CD14-positive monocyte (primary cell): ENCODE data around the gene CENPP. TPM values are rescaled to one million over a fixed set of nuclear protein-coding genes. Genes with fewer than 3 reads are reported as not detected.

Source experiments
- DNase-seq, 3 donors: peaks; one replicate each; pipeline ENCODE4 v3.0.0-alpha.2; 2011 to 2022
- H2AFZ ChIP-seq: 2 replicates; pipeline ENCODE4 v1.6.0; 2012; ENCODE audit warnings: mild to moderate bottlenecking, low read depth, low read length, inconsistent platforms; ENCODE audit not compliant: insufficient read depth, poor library complexity, severe bottlenecking
- H3K27ac ChIP-seq, 2 donors: 1 replicate in 1 of 2; 2 replicates in 1 of 2; pipeline ENCODE4 v1.5.1; 2012 to 2013; ENCODE audit warnings: low read length in 2 of 2, control low read depth in 1 of 2, inconsistent platforms in 1 of 2, low read depth in 1 of 2, mild to moderate bottlenecking in 1 of 2
- H3K27me3 ChIP-seq, 2 donors: one replicate each; pipeline versions ENCODE4 v1.6.0 to v1.6.1; 2011 to 2013; ENCODE audit warnings: low read length in 2 of 2; ENCODE audit not compliant: control insufficient read depth in 2 of 2, insufficient read depth in 2 of 2
- H3K36me3 ChIP-seq, 2 donors: replicated peaks in 1 of 2; 1 replicate in 1 of 2; 2 replicates in 1 of 2; pipeline versions ENCODE4 v1.5.1 to v1.6.1; 2012 to 2013; ENCODE audit warnings: low read length in 2 of 2, control low read depth in 1 of 2, inconsistent platforms in 1 of 2, mild to moderate bottlenecking in 1 of 2; ENCODE audit not compliant: insufficient read depth in 2 of 2, control insufficient read depth in 1 of 2
- H3K4me1 ChIP-seq, 2 donors: 1 replicate in 1 of 2; 2 replicates in 1 of 2; pipeline versions ENCODE4 v1.5.1 to v1.6.1; 2012 to 2013; ENCODE audit warnings: low read length in 2 of 2, control low read depth in 1 of 2, inconsistent platforms in 1 of 2, mild to moderate bottlenecking in 1 of 2, moderate library complexity in 1 of 2; ENCODE audit not compliant: insufficient read depth in 2 of 2, control insufficient read depth in 1 of 2
- H3K4me2 ChIP-seq: replicated peaks from 2 replicates; pipeline ENCODE3; 2012; ENCODE audit warnings: low read length, moderate library complexity, mild to moderate bottlenecking; ENCODE audit not compliant: poor library complexity, severe bottlenecking; ENCODE audit errors: extremely low read depth
- H3K4me3 ChIP-seq, 3 experiments: fragments of 200-600 bp in 1 of 3; sonication (generic) in 1 of 3; replicated peaks in 1 of 3; 1 replicate in 2 of 3; 2 replicates in 1 of 3; pipeline ENCODE4 v1.5.1; 2011 to 2013; ENCODE audit warnings: low read length in 3 of 3, mild to moderate bottlenecking in 3 of 3, control low read depth in 2 of 3, low read depth in 2 of 3, inconsistent platforms in 1 of 3, moderate library complexity in 1 of 3
- H3K79me2 ChIP-seq: 2 replicates; pipeline ENCODE4 v1.6.0; 2012; ENCODE audit warnings: mild to moderate bottlenecking, control low read depth, inconsistent platforms, low read length, moderate library complexity; ENCODE audit not compliant: insufficient read depth
- H3K9ac ChIP-seq: 2 replicates; pipeline ENCODE4 v1.6.0; 2017; ENCODE audit warnings: low read length, mild to moderate bottlenecking; ENCODE audit not compliant: insufficient read depth, poor library complexity, severe bottlenecking
- H3K9me3 ChIP-seq, 2 donors: replicated peaks in 1 of 2; 1 replicate in 1 of 2; 2 replicates in 1 of 2; pipeline versions ENCODE4 v1.5.1 to v1.6.1; 2012 to 2013; ENCODE audit warnings: low read length in 2 of 2, control low read depth in 1 of 2; ENCODE audit not compliant: control insufficient read depth in 1 of 2, insufficient read depth in 1 of 2
- H4K20me1 ChIP-seq: 2 replicates; pipeline ENCODE4 v1.6.0; 2012; ENCODE audit warnings: mild to moderate bottlenecking, low read length, control low read depth, moderate library complexity; ENCODE audit not compliant: insufficient read depth
- H3K27ac Mint-ChIP-seq, 7 donors: one replicate each; pipeline ENCODE4 v1.8.0; 2020; ENCODE audit warnings: mild to moderate bottlenecking in 7 of 7, mixed read lengths in 7 of 7, moderate library complexity in 6 of 7, inconsistent platforms in 2 of 7
- H3K27me3 Mint-ChIP-seq, 3 donors: one replicate each; pipeline ENCODE4 v1.8.0; 2021 to 2022; ENCODE audit warnings: low read depth in 3 of 3, mild to moderate bottlenecking in 3 of 3, mixed read lengths in 3 of 3, moderate library complexity in 3 of 3, inconsistent platforms in 1 of 3
- H3K36me3 Mint-ChIP-seq, 2 donors: one replicate each; pipeline ENCODE4 v1.8.0; 2020; ENCODE audit warnings: mixed read lengths in 2 of 2, inconsistent platforms in 1 of 2, mild to moderate bottlenecking in 1 of 2
- H3K4me1 Mint-ChIP-seq: one replicate; pipeline ENCODE4 v1.8.0; 2020; ENCODE audit warnings: mild to moderate bottlenecking, mixed read lengths
- H3K4me3 Mint-ChIP-seq, 2 donors: one replicate each; pipeline ENCODE4 v1.8.0; 2020; ENCODE audit warnings: mild to moderate bottlenecking in 2 of 2, mixed read lengths in 2 of 2, moderate library complexity in 1 of 2
- H3K9me3 Mint-ChIP-seq, 7 donors: one replicate each; pipeline ENCODE4 v1.8.0; 2020 to 2022; ENCODE audit warnings: mixed read lengths in 7 of 7, mild to moderate bottlenecking in 6 of 7, moderate library complexity in 6 of 7, inconsistent platforms in 2 of 7
- WGBS: methylation state at CpG from one replicate; pipeline ENCODE4 v1.1.5; 2013; ENCODE audit warnings: missing lambda C conversion rate; ENCODE audit not compliant: insufficient coverage; 5-methylcytosine and 5-hydroxymethylcytosine counted together
- intact Hi-C, 2 donors: fragments of 100-400 bp; cut with micrococcal nuclease; formaldehyde crosslinking; loops; one replicate each; pipeline versions ENCODE4 v1.15.0 to v1.15.1; 2023
- polyA plus RNA-seq, 3 donors: library from polyadenylated mRNA; depleted of rRNA in 1 of 3; unstranded in 2 of 3; stranded (reverse) in 1 of 3; fragments of 300-500 nt in 2 of 3; fragments of >200 nt in 1 of 3; fragmentation: Illumina TruSeq in 2 of 3; gene quantifications; 1 replicate in 2 of 3; 2 replicates in 1 of 3; pipeline ENCODE4 v1.2.3, GENCODE V29; 2012 to 2021
- TF ChIP-seq, protein P1 (sequence below): fragments of 200-600 bp; IDR thresholded peaks from one replicate; pipeline ENCODE4 v1.8.0; 2022; ENCODE audit warnings: antibody characterized with exemption, mild to moderate bottlenecking

The CENPP gene
- polyA plus RNA-seq, 3 donors: 0.50 to 1.1 (median 1.1) TPM

DNA sequence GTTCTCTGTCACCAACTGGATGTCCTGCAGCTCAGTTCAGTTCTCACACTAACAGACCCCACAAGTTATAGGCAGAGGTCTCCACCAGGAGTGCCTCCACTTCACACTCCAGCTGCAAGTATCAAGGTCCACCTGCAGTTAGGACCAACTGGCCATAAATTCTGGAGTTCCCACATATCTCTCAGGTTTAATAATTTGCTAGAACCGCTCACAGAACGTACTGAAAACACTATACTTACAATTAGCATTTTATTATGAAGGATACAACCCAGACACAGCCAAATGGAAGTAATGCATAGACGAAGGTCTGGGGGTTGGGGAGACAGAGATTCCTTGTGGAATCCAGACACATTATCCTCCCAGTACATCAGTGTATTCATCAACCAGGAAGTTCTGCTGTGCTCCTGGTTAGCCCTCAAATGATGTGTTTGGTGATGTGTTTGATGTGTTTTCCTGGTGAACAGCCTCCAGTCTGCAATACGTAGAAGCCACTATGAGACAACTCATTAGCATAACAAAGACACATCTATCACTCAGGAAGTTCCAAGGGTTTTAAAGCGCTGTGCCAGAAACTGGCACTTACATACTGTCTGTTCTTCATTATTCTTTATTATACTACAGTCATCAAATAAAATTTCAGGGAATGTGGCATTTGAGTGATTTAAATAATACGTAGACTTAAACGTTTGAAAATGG is 53.3 kb downstream of the CENPP start:
- H3K4me2 ChIP-seq: no peak overlapping the region
- no peaks in the 10 kb centered on the region for H3K79me2 ChIP-seq
- H2AFZ ChIP-seq: no peak overlapping the region
- Mint-ChIP-seq H3K27ac (no peak overlapping the region), H3K36me3 (peaks cover 8 to 16% of the 10 kb centered on the region in 2 donors), H3K9me3 (peaks cover 3 to 18% (median 8%) of the 10 kb centered on the region in 7 donors), H3K27me3 (peaks cover 0 to 1% (median 0%) of the 10 kb centered on the region in 3 donors), H3K4me1 (no peaks in the 10 kb centered on the region), H3K4me3 (no peak overlapping the region)
- TF ChIP-seq, protein P1, sequence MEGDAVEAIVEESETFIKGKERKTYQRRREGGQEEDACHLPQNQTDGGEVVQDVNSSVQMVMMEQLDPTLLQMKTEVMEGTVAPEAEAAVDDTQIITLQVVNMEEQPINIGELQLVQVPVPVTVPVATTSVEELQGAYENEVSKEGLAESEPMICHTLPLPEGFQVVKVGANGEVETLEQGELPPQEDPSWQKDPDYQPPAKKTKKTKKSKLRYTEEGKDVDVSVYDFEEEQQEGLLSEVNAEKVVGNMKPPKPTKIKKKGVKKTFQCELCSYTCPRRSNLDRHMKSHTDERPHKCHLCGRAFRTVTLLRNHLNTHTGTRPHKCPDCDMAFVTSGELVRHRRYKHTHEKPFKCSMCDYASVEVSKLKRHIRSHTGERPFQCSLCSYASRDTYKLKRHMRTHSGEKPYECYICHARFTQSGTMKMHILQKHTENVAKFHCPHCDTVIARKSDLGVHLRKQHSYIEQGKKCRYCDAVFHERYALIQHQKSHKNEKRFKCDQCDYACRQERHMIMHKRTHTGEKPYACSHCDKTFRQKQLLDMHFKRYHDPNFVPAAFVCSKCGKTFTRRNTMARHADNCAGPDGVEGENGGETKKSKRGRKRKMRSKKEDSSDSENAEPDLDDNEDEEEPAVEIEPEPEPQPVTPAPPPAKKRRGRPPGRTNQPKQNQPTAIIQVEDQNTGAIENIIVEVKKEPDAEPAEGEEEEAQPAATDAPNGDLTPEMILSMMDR: no peak
- no CpG with 5 or more reads among the region's 7 CpGs for WGBS
- H3K36me3 ChIP-seq: no peaks in the 10 kb centered on the region
- no peak overlapping the region for H3K27ac ChIP-seq
- H3K4me3 ChIP-seq: no peak overlapping the region
- H3K9me3 ChIP-seq: peaks cover 0 to 7% of the 10 kb centered on the region in 2 donors
- no peaks in the 10 kb centered on the region for H3K27me3 ChIP-seq
- no peak for DNase-seq
- no peaks in the 10 kb centered on the region for H3K4me1 ChIP-seq
- intact Hi-C loops: no loop called here
- no peaks in the 10 kb centered on the region for H4K20me1 ChIP-seq
- H3K9ac ChIP-seq: no peak overlapping the region

DNA sequence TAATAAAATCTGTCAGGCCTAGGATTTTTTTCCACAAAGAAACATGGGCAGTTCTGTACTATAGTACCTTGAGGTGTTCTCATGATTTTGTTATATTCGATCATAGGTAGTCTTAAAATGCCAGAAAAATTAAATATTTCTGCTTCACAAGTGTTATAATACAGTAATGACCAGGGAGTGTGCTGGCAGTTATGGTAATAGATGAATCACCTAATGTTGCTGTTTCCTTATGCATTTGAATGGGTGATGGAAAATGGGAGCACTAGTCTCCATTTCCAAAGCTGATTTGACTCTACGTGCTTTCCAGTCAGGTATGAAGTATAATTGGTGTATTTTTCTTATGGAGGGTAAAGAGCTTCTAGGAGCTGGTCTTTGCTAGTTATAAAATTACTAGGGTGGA is 54.9 kb downstream of the CENPP start:
- no peak overlapping the region for H3K4me3 ChIP-seq
- H3K9ac ChIP-seq: no peak overlapping the region
- H3K4me3 Mint-ChIP-seq: no peak overlapping the region
- no peak overlapping the region for H2AFZ ChIP-seq
- H3K79me2 ChIP-seq: no peaks in the 10 kb centered on the region
- H3K27me3 ChIP-seq: no peaks in the 10 kb centered on the region
- intact Hi-C loops: no loop called here
- H3K4me1 Mint-ChIP-seq: no peaks in the 10 kb centered on the region
- no peak overlapping the region for H3K27ac ChIP-seq
- H3K27me3 Mint-ChIP-seq: no peaks in the 10 kb centered on the region
- H3K4me2 ChIP-seq: no peak overlapping the region
- no peaks in the 10 kb centered on the region for H3K4me1 ChIP-seq
- H3K9me3 Mint-ChIP-seq: peaks cover 0 to 7% (median 3%) of the 10 kb centered on the region in 7 donors
- no peaks in the 10 kb centered on the region for H3K36me3 ChIP-seq
- WGBS: no CpG with 5 or more reads among the region's 2 CpGs
- H3K27ac Mint-ChIP-seq: no peak overlapping the region
- TF ChIP-seq, protein P1: no peak
- H4K20me1 ChIP-seq: no peaks in the 10 kb centered on the region
- no peaks in the 10 kb centered on the region for H3K9me3 ChIP-seq
- H3K36me3 Mint-ChIP-seq: peaks cover 6 to 7% of the 10 kb centered on the region in 2 donors
- DNase-seq: no peak
